ENCODE data around the gene BCS1L. TPM values are rescaled to one million over a fixed set of nuclear protein-coding genes. Genes with fewer than 3 reads are reported as not detected.

Gene BCS1L
- 39.8 and 57.2 TPM in 2 replicates for total RNA-seq (2012; rRNA removed)

- H3K36me3 ChIP-seq (ENCODE audit: insufficient read depth, low read length): peaks cover 44% of the 10 kb centered on the region
Measured at GRCh38 chr2:218659258-218659987, at the start of gene BCS1L, which contains the start of gene ZNF142. TSS of gene BCS1L (plus strand) at chr2:218659683. CDS start at chr2:218660988, 1,305 bp downstream. TSS of gene ZNF142 (minus strand) at chr2:218659623. CDS start at chr2:218656429, 3,194 bp downstream.

GRCh38 chr2:218615868-218616315 is 43.6 kb upstream of the BCS1L start:
- Histone ChIP-seq H3K27me3 (ENCODE audit: control insufficient read depth, insufficient read depth, low read length) (peaks cover 2% of the 10 kb centered on the region), H3K4me2 (ENCODE audit: low read length) (no peak overlapping the region), H3K4me1 (ENCODE audit: control insufficient read depth, insufficient read depth, low read length) (no peaks in the 10 kb centered on the region), H3K36me3 (ENCODE audit: insufficient read depth, low read length) (no peaks in the 10 kb centered on the region), H3K9me3 (replicated peaks; ENCODE audit: low read length) (no peaks in the 10 kb centered on the region), H3K4me3 (ENCODE audit: low read length) (no peak overlapping the region), H3K9ac (ENCODE audit: low read depth, low read length) (no peak overlapping the region)

More at GRCh38 chr2:218659258-218659987, at the start of gene BCS1L, which contains the start of gene ZNF142:
- peak within 1 kb of the TSS; percentile 92 for H3K4me3 ChIP-seq (ENCODE audit: low read length)
- H3K9ac ChIP-seq (ENCODE audit: low read depth, low read length): peak within 1 kb of the TSS; percentile 88
- peak within 1 kb of the TSS; percentile 97 for H3K4me2 ChIP-seq (ENCODE audit: low read length)
- H3K27me3 ChIP-seq (ENCODE audit: control insufficient read depth, insufficient read depth, low read length): no peaks in the 10 kb centered on the region
- no peaks in the 10 kb centered on the region for H3K9me3 ChIP-seq (replicated peaks; ENCODE audit: low read length)
- H3K4me1 ChIP-seq (ENCODE audit: control insufficient read depth, insufficient read depth, low read length): peaks cover 8% of the 10 kb centered on the region

- no peaks in the 10 kb centered on the region for H3K9me3 ChIP-seq (replicated peaks; ENCODE audit: low read length)
- no peak overlapping the region for H3K4me3 ChIP-seq (ENCODE audit: low read length)
- H3K9ac ChIP-seq (ENCODE audit: low read depth, low read length): no peak overlapping the region
- no peaks in the 10 kb centered on the region for H3K27me3 ChIP-seq (ENCODE audit: control insufficient read depth, insufficient read depth, low read length)
- H3K36me3 ChIP-seq (ENCODE audit: insufficient read depth, low read length): no peaks in the 10 kb centered on the region
- H3K4me1 ChIP-seq (ENCODE audit: control insufficient read depth, insufficient read depth, low read length): no peaks in the 10 kb centered on the region
- H3K4me2 ChIP-seq (ENCODE audit: low read length): no peak overlapping the region
Measured at GRCh38 chr2:218618102-218618860, 41.2 kb upstream of the BCS1L start.

GRCh38 chr2:218621007-218621406 is 38.5 kb upstream of the BCS1L start:
- Histone ChIP-seq H3K9me3 (replicated peaks; ENCODE audit: low read length) (no peaks in the 10 kb centered on the region), H3K27me3 (ENCODE audit: control insufficient read depth, insufficient read depth, low read length) (no peaks in the 10 kb centered on the region), H3K9ac (ENCODE audit: low read depth, low read length) (no peak overlapping the region), H3K4me2 (ENCODE audit: low read length) (no peak overlapping the region), H3K4me1 (ENCODE audit: control insufficient read depth, insufficient read depth, low read length) (no peaks in the 10 kb centered on the region), H3K4me3 (ENCODE audit: low read length) (no peak overlapping the region), H3K36me3 (ENCODE audit: insufficient read depth, low read length) (no peaks in the 10 kb centered on the region)

- H3K9ac ChIP-seq (ENCODE audit: low read depth, low read length): no peak overlapping the region
- H3K4me2 ChIP-seq (ENCODE audit: low read length): no peak overlapping the region
- no peaks in the 10 kb centered on the region for H3K9me3 ChIP-seq (replicated peaks; ENCODE audit: low read length)
- no peaks in the 10 kb centered on the region for H3K36me3 ChIP-seq (ENCODE audit: insufficient read depth, low read length)
- no peaks in the 10 kb centered on the region for H3K4me1 ChIP-seq (ENCODE audit: control insufficient read depth, insufficient read depth, low read length)
- no peak overlapping the region for H3K4me3 ChIP-seq (ENCODE audit: low read length)
- H3K27me3 ChIP-seq (ENCODE audit: control insufficient read depth, insufficient read depth, low read length): no peaks in the 10 kb centered on the region
Measured at GRCh38 chr2:218622606-218623365, 36.7 kb upstream of the BCS1L start.

GRCh38 chr2:218623366-218623705 is 36.1 kb upstream of the BCS1L start:
- no peak overlapping the region for H3K4me2 ChIP-seq (ENCODE audit: low read length)
- H3K36me3 ChIP-seq (ENCODE audit: insufficient read depth, low read length): no peaks in the 10 kb centered on the region
- no peaks in the 10 kb centered on the region for H3K9me3 ChIP-seq (replicated peaks; ENCODE audit: low read length)
- H3K9ac ChIP-seq (ENCODE audit: low read depth, low read length): no peak overlapping the region
- H3K4me3 ChIP-seq (ENCODE audit: low read length): no peak overlapping the region
- H3K4me1 ChIP-seq (ENCODE audit: control insufficient read depth, insufficient read depth, low read length): no peaks in the 10 kb centered on the region
- H3K27me3 ChIP-seq (ENCODE audit: control insufficient read depth, insufficient read depth, low read length): no peaks in the 10 kb centered on the region

GRCh38 chr2:218626369-218626768 is 33.1 kb upstream of the BCS1L start:
- no peak overlapping the region for H3K4me3 ChIP-seq (ENCODE audit: low read length)
- no peaks in the 10 kb centered on the region for H3K36me3 ChIP-seq (ENCODE audit: insufficient read depth, low read length)
- H3K27me3 ChIP-seq (ENCODE audit: control insufficient read depth, insufficient read depth, low read length): no peaks in the 10 kb centered on the region
- no peak overlapping the region for H3K4me2 ChIP-seq (ENCODE audit: low read length)
- no peaks in the 10 kb centered on the region for H3K4me1 ChIP-seq (ENCODE audit: control insufficient read depth, insufficient read depth, low read length)
- H3K9me3 ChIP-seq (replicated peaks; ENCODE audit: low read length): no peaks in the 10 kb centered on the region
- no peak overlapping the region for H3K9ac ChIP-seq (ENCODE audit: low read depth, low read length)

- Histone ChIP-seq H3K4me3 (ENCODE audit: low read length) (no peak overlapping the region), H3K4me1 (ENCODE audit: control insufficient read depth, insufficient read depth, low read length) (no peaks in the 10 kb centered on the region), H3K36me3 (ENCODE audit: insufficient read depth, low read length) (peaks cover 3% of the 10 kb centered on the region), H3K9ac (ENCODE audit: low read depth, low read length) (no peak overlapping the region), H3K9me3 (replicated peaks; ENCODE audit: low read length) (no peaks in the 10 kb centered on the region), H3K27me3 (ENCODE audit: control insufficient read depth, insufficient read depth, low read length) (no peaks in the 10 kb centered on the region), H3K4me2 (ENCODE audit: low read length) (no peak overlapping the region)
Measured at GRCh38 chr2:218627939-218628338, 31.5 kb upstream of the BCS1L start.

GRCh38 chr2:218631837-218632236 is 27.6 kb upstream of the BCS1L start:
- Histone ChIP-seq H3K4me3 (ENCODE audit: low read length) (no peak overlapping the region), H3K36me3 (ENCODE audit: insufficient read depth, low read length) (peaks cover 36% of the 10 kb centered on the region), H3K9ac (ENCODE audit: low read depth, low read length) (no peak overlapping the region), H3K27me3 (ENCODE audit: control insufficient read depth, insufficient read depth, low read length) (no peaks in the 10 kb centered on the region), H3K4me2 (ENCODE audit: low read length) (no peak overlapping the region), H3K9me3 (replicated peaks; ENCODE audit: low read length) (no peaks in the 10 kb centered on the region), H3K4me1 (ENCODE audit: control insufficient read depth, insufficient read depth, low read length) (no peaks in the 10 kb centered on the region)

- Histone ChIP-seq H3K27me3 (ENCODE audit: control insufficient read depth, insufficient read depth, low read length) (no peaks in the 10 kb centered on the region), H3K9me3 (replicated peaks; ENCODE audit: low read length) (no peaks in the 10 kb centered on the region), H3K36me3 (ENCODE audit: insufficient read depth, low read length) (peaks cover 69% of the 10 kb centered on the region), H3K4me2 (ENCODE audit: low read length) (no peak overlapping the region), H3K4me3 (ENCODE audit: low read length) (no peak overlapping the region), H3K9ac (ENCODE audit: low read depth, low read length) (no peak overlapping the region), H3K4me1 (ENCODE audit: control insufficient read depth, insufficient read depth, low read length) (no peaks in the 10 kb centered on the region)
Measured at GRCh38 chr2:218635719-218636118, 23.8 kb upstream of the BCS1L start.

GRCh38 chr2:218638372-218638771 is 21.1 kb upstream of the BCS1L start:
- Histone ChIP-seq H3K4me2 (ENCODE audit: low read length) (no peak overlapping the region), H3K27me3 (ENCODE audit: control insufficient read depth, insufficient read depth, low read length) (no peaks in the 10 kb centered on the region), H3K4me3 (ENCODE audit: low read length) (no peak overlapping the region), H3K36me3 (ENCODE audit: insufficient read depth, low read length) (peaks cover 79% of the 10 kb centered on the region), H3K9ac (ENCODE audit: low read depth, low read length) (no peak overlapping the region), H3K4me1 (ENCODE audit: control insufficient read depth, insufficient read depth, low read length) (no peaks in the 10 kb centered on the region), H3K9me3 (replicated peaks; ENCODE audit: low read length) (no peaks in the 10 kb centered on the region)

Data from skeletal muscle satellite cell (primary cell).